Neuronal stem cell (in vitro differentiated cells): ENCODE measurements around the gene DIP2C.

Source experiments
- DNase-seq: peaks from one replicate; pipeline ENCODE4 v3.0.0-alpha.2; 2013; ENCODE audit warnings: low spot score
- H2AFZ ChIP-seq: one replicate; pipeline ENCODE4 v1.6.1; 2013; ENCODE audit warnings: mild to moderate bottlenecking, low read length, inconsistent platforms
- H2AK5ac ChIP-seq: 2 replicates; pipeline ENCODE4 v1.6.1; 2013; ENCODE audit warnings: low read depth, mild to moderate bottlenecking, inconsistent platforms, low read length, moderate library complexity, mixed read lengths
- H2BK120ac ChIP-seq: 2 replicates; pipeline ENCODE4 v1.6.1; 2013; ENCODE audit warnings: low read depth, mild to moderate bottlenecking, inconsistent platforms, low read length, moderate library complexity, mixed read lengths
- H2BK12ac ChIP-seq: one replicate; pipeline ENCODE4 v1.6.1; 2013; ENCODE audit warnings: low read length, inconsistent platforms
- H2BK15ac ChIP-seq: 2 replicates; pipeline ENCODE4 v1.6.1; 2013; ENCODE audit warnings: mild to moderate bottlenecking, low read length, inconsistent platforms, mixed read lengths
- H2BK5ac ChIP-seq: one replicate; pipeline ENCODE4 v1.6.1; 2013; ENCODE audit warnings: inconsistent platforms, mild to moderate bottlenecking, low read length, moderate library complexity
- H3K14ac ChIP-seq: one replicate; pipeline ENCODE4 v1.6.1; 2013; ENCODE audit warnings: low read length, inconsistent platforms
- H3K18ac ChIP-seq: 2 replicates; pipeline ENCODE4 v1.6.1; 2013; ENCODE audit warnings: low read length, inconsistent platforms
- H3K23ac ChIP-seq: 2 replicates; pipeline ENCODE4 v1.6.1; 2013; ENCODE audit warnings: low read depth, mild to moderate bottlenecking, mixed read lengths, low read length, inconsistent platforms; ENCODE audit not compliant: poor library complexity
- H3K27ac ChIP-seq: replicated peaks from 3 replicates; pipeline ENCODE4 v1.5.1; 2013; ENCODE audit warnings: low read length, inconsistent platforms
- H3K27me3 ChIP-seq, 3 experiments: 2 replicates each; pipeline ENCODE4 v1.6.1; 2013; ENCODE audit warnings: low read length in 3 of 3, mild to moderate bottlenecking in 2 of 3, inconsistent platforms in 1 of 3, low read depth in 1 of 3, mixed read lengths in 1 of 3, moderate library complexity in 1 of 3; ENCODE audit not compliant: control insufficient read depth in 3 of 3, insufficient read depth in 3 of 3
- H3K36me3 ChIP-seq, 2 donors: replicated peaks in 1 of 2; 2 replicates each; pipeline ENCODE4 v1.6.1; 2013; ENCODE audit warnings: low read length in 2 of 2; ENCODE audit not compliant: control insufficient read depth in 2 of 2, insufficient read depth in 2 of 2
- H3K4ac ChIP-seq: 2 replicates; pipeline ENCODE4 v1.6.1; 2013; ENCODE audit warnings: inconsistent platforms, mild to moderate bottlenecking, low read length, moderate library complexity
- H3K4me1 ChIP-seq, 2 donors: 1 replicate in 1 of 2; 2 replicates in 1 of 2; pipeline ENCODE4 v1.6.1; 2013; ENCODE audit warnings: low read length in 2 of 2, low read depth in 1 of 2; ENCODE audit not compliant: control insufficient read depth in 2 of 2, insufficient read depth in 1 of 2
- H3K4me2 ChIP-seq: one replicate; pipeline ENCODE4 v1.6.1; 2013; ENCODE audit warnings: mild to moderate bottlenecking, low read length, inconsistent platforms; ENCODE audit not compliant: insufficient read depth, poor library complexity, severe bottlenecking
- H3K4me3 ChIP-seq, 2 donors: 2 replicates each; pipeline ENCODE4 v1.5.1; 2013; ENCODE audit warnings: low read length in 2 of 2, mild to moderate bottlenecking in 2 of 2, inconsistent platforms in 1 of 2, moderate library complexity in 1 of 2
- H3K79me1 ChIP-seq: one replicate; pipeline ENCODE4 v1.6.1; 2013; ENCODE audit warnings: low read depth, mild to moderate bottlenecking, inconsistent platforms, low read length, moderate library complexity
- H3K9ac ChIP-seq: one replicate; pipeline ENCODE4 v1.6.1; 2013; ENCODE audit warnings: mild to moderate bottlenecking, low read depth, low read length, inconsistent platforms; ENCODE audit not compliant: poor library complexity
- H3K9me3 ChIP-seq, 2 donors: replicated peaks in 1 of 2; 2 replicates each; pipeline versions ENCODE3 to v1.6.1; 2013; ENCODE audit warnings: low read length in 2 of 2, mild to moderate bottlenecking in 2 of 2, inconsistent platforms in 1 of 2, low read depth in 1 of 2, mixed read lengths in 1 of 2, moderate library complexity in 1 of 2; ENCODE audit not compliant: control insufficient read depth in 2 of 2, insufficient read depth in 1 of 2
- H4K8ac ChIP-seq: one replicate; pipeline ENCODE4 v1.6.1; 2013; ENCODE audit warnings: low read depth, mild to moderate bottlenecking, inconsistent platforms, low read length, moderate library complexity
- H4K91ac ChIP-seq: one replicate; pipeline ENCODE4 v1.6.1; 2013; ENCODE audit warnings: low read length, low read depth, mild to moderate bottlenecking, inconsistent platforms; ENCODE audit not compliant: poor library complexity
- WGBS, 2 donors: extraction: QIAGEN DNeasy Blood & Tissue Kit; methylation state at CpG; one replicate each; pipeline ENCODE4 v1.1.7; 2013; ENCODE audit warnings: missing lambda C conversion rate in 2 of 2, mixed read lengths in 1 of 2; ENCODE audit not compliant: insufficient read length in 2 of 2, insufficient replicate concordance in 1 of 2; ENCODE audit errors: extremely low coverage in 2 of 2; 5-methylcytosine and 5-hydroxymethylcytosine counted together

Gene DIP2C

DNA sequence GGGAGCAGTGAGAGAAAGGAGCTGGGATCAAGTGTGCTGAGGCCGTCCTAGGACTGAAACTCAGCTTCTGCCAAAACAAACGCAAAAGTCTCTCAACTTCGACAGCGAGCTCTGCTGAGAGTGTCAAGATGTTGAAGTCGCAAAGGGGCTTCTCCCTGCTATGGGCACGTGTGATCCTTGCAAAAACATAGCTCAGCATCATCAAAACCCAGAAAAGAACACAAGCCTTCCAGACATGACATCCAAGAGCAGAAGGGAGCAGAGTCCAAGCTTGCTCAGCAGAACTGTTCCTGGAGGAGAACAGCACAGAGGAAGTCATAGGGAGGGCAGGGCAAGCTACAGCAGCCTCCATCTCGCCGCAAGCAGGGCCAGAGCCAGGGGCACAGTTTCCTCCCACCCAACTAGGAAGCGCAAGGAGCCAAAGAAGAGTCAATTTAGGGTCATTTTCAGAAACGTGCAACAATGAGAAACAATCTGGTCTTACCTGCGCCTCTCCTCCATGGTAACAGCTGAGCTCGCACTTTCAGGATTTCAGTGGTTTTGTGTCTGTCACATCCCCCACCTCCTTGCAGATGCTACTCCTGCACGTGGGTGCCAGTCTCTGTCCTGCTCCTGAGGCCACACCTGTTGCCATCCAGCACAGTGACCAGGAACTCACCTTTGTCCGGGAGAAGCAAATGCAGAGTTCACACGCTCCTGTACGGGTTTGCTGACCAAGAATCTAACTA is 113.9 kb downstream of the DIP2C start:
- H3K4me2 ChIP-seq: no peak overlapping the region
- no peak overlapping the region for H2BK120ac ChIP-seq
- H4K91ac ChIP-seq: no peak overlapping the region
- H3K23ac ChIP-seq: no peak overlapping the region
- peaks cover 13% of the 10 kb centered on the region for H3K79me1 ChIP-seq
- H3K9ac ChIP-seq: no peak overlapping the region
- no peaks in the 10 kb centered on the region for H3K27me3 ChIP-seq
- H2BK12ac ChIP-seq: no peak overlapping the region
- peak overlapping the region; percentile 12 for H3K14ac ChIP-seq
- no peak overlapping the region for H3K27ac ChIP-seq
- H2AK5ac ChIP-seq: no peak overlapping the region
- H3K36me3 ChIP-seq: peaks cover 0 to 4% of the 10 kb centered on the region in 2 donors
- H3K4me3 ChIP-seq: no peak overlapping the region
- no peak overlapping the region for H2BK5ac ChIP-seq
- H3K4ac ChIP-seq: no peak overlapping the region
- H3K18ac ChIP-seq: no peak overlapping the region
- peaks cover 0 to 4% of the 10 kb centered on the region in 2 donors for H3K9me3 ChIP-seq
- no peak overlapping the region for H2BK15ac ChIP-seq
- no peak overlapping the region for H2AFZ ChIP-seq
- H4K8ac ChIP-seq: no peak overlapping the region
- DNase-seq: no peak
- peaks cover 0 to 10% of the 10 kb centered on the region in 2 donors for H3K4me1 ChIP-seq
- no CpG with 5 or more reads among the region's 16 CpGs for WGBS, 2 donors

DNA sequence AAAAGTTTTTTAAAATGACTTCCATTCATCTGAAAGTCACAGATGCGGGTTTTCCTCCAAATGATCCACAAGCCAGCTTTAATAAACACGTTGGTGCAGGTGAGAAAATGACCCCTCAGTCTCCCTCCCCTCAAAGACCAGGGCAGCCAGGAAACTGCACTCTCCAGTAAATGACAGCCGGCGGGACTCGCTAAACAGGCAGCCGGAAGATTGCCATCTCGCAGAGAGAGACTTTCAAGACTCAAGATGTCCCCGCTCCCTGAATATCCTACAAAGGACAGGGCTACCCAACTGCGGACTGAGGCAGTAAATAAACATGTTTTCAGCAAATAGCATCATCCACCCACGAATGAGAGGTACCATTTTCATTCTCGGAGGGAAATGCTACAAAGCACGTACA is 116.8 kb downstream of the DIP2C start:
- WGBS, 2 donors: no CpG with 5 or more reads among the region's 12 CpGs
- H4K8ac ChIP-seq: no peak overlapping the region
- H2AFZ ChIP-seq: no peak overlapping the region
- no peak overlapping the region for H3K4me3 ChIP-seq
- H3K27ac ChIP-seq: no peak overlapping the region
- H3K23ac ChIP-seq: no peak overlapping the region
- H3K4me2 ChIP-seq: no peak overlapping the region
- H3K4ac ChIP-seq: no peak overlapping the region
- DNase-seq: no peak
- no peaks in the 10 kb centered on the region for H3K27me3 ChIP-seq
- H4K91ac ChIP-seq: no peak overlapping the region
- H2AK5ac ChIP-seq: no peak overlapping the region
- no peaks in the 10 kb centered on the region for H3K36me3 ChIP-seq
- no peak overlapping the region for H2BK5ac ChIP-seq
- H3K79me1 ChIP-seq: peaks cover 16% of the 10 kb centered on the region
- no peak overlapping the region for H2BK12ac ChIP-seq
- H2BK120ac ChIP-seq: no peak overlapping the region
- H3K9ac ChIP-seq: no peak overlapping the region
- H3K9me3 ChIP-seq: peaks cover 5 to 20% of the 10 kb centered on the region in 2 donors
- H3K18ac ChIP-seq: no peak overlapping the region
- no peak overlapping the region for H2BK15ac ChIP-seq
- no peak overlapping the region for H3K14ac ChIP-seq
- peaks cover 0 to 13% of the 10 kb centered on the region in 2 donors for H3K4me1 ChIP-seq

- Histone ChIP-seq H2AK5ac (no peak overlapping the region), H4K8ac (no peak overlapping the region), H3K4me3 (no peak overlapping the region), H3K27me3 (no peaks in the 10 kb centered on the region), H2BK5ac (no peak overlapping the region), H2AFZ (no peak overlapping the region), H3K4me1 (peaks cover 0 to 13% of the 10 kb centered on the region in 2 donors), H2BK12ac (no peak overlapping the region), H3K36me3 (no peaks in the 10 kb centered on the region), H3K79me1 (peaks cover 20% of the 10 kb centered on the region), H3K14ac (no peak overlapping the region), H3K4ac (no peak overlapping the region), H4K91ac (no peak overlapping the region), H3K18ac (no peak overlapping the region), H3K9ac (no peak overlapping the region), H3K9me3 (peaks cover 5 to 20% of the 10 kb centered on the region in 2 donors), H3K23ac (no peak overlapping the region), H3K4me2 (no peak overlapping the region), H3K27ac (no peak overlapping the region), H2BK15ac (no peak overlapping the region), H2BK120ac (no peak overlapping the region)
- WGBS, 2 donors: no CpG with 5 or more reads among the region's 21 CpGs
- DNase-seq: no peak
Observed at GRCh38 chr10:571688-572451, 117.6 kb downstream of the DIP2C start.

DNA sequence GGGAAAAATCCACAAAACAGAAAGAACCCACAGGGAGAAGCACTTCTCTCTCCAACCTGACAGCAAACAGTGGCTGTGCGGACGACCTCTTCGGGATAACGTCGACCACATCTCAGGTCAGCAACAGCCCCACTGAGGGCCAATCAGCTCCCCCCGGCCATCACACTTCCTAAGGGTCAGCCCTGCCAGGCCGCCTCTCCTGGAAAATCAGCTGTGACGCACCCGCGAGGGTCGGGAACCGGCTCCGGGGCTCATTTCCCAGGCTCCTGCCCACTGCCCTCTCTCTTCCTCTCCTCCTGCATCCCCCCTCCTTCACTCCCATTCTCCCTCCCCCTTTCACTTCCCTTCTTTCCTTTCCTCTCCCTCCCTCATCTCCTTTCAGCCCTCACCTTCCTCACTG is 118.3 kb downstream of the DIP2C start:
- peaks cover 0 to 13% of the 10 kb centered on the region in 2 donors for H3K4me1 ChIP-seq
- no peak overlapping the region for H3K4me3 ChIP-seq
- H2BK5ac ChIP-seq: no peak overlapping the region
- no peak for DNase-seq
- no peak overlapping the region for H3K14ac ChIP-seq
- H3K18ac ChIP-seq: peak overlapping the region; percentile 46
- H3K4ac ChIP-seq: no peak overlapping the region
- H4K8ac ChIP-seq: no peak overlapping the region
- H2BK15ac ChIP-seq: no peak overlapping the region
- H3K9ac ChIP-seq: no peak overlapping the region
- no peak overlapping the region for H3K4me2 ChIP-seq
- H3K23ac ChIP-seq: no peak overlapping the region
- no peak overlapping the region for H4K91ac ChIP-seq
- no peaks in the 10 kb centered on the region for H3K27me3 ChIP-seq
- H3K36me3 ChIP-seq: no peaks in the 10 kb centered on the region
- no peak overlapping the region for H2BK12ac ChIP-seq
- H3K79me1 ChIP-seq: peaks cover 20% of the 10 kb centered on the region
- H3K27ac ChIP-seq: no peak overlapping the region
- no peak overlapping the region for H2AFZ ChIP-seq
- no peak overlapping the region for H2AK5ac ChIP-seq
- WGBS, 2 donors: no CpG with 5 or more reads among the region's 13 CpGs
- H3K9me3 ChIP-seq: peaks cover 5 to 20% of the 10 kb centered on the region in 2 donors
- no peak overlapping the region for H2BK120ac ChIP-seq
